Nephron progenitor cell (in vitro differentiated cells): ENCODE results near the gene OOEP.
"Not testable (repeated sequence)": the region's sequence is repeated elsewhere in the genome, so short reads cannot be mapped to it uniquely, and the experiment has no call there.

Experiments
- DNase-seq: peaks from one replicate; pipeline ENCODE4 v3.0.0; 2021
- H3K27ac Mint-ChIP-seq: 2 replicates; pipeline ENCODE4 v1.8.0; 2021; ENCODE audit warnings: mild to moderate bottlenecking, moderate library complexity, mixed read lengths
- H3K27me3 Mint-ChIP-seq: 2 replicates; pipeline ENCODE4 v1.8.0; 2021; ENCODE audit warnings: mild to moderate bottlenecking, low read depth, mixed read lengths; ENCODE audit not compliant: poor library complexity
- H3K36me3 Mint-ChIP-seq: 2 replicates; pipeline ENCODE4 v1.8.0; 2021; ENCODE audit warnings: low read depth, mixed read lengths
- H3K4me1 Mint-ChIP-seq: 2 replicates; pipeline ENCODE4 v1.8.0; 2021; ENCODE audit warnings: mixed read lengths
- H3K4me3 Mint-ChIP-seq: 2 replicates; pipeline ENCODE4 v1.8.0; 2021; ENCODE audit warnings: mild to moderate bottlenecking, moderate library complexity, mixed read lengths
- H3K9me3 Mint-ChIP-seq: 2 replicates; pipeline ENCODE4 v1.8.0; 2021; ENCODE audit warnings: mild to moderate bottlenecking, moderate library complexity, mixed read lengths
- CTCF ChIP-seq: fragments of 200-600 bp; sonication (generic); IDR thresholded peaks from 2 replicates; pipeline ENCODE4 v1.5.0; 2021; ENCODE audit warnings: antibody characterized with exemption

The OOEP gene

GRCh38 chr6:73388433-73388799 lies 18.7 kb upstream of the OOEP start:
- Mint-ChIP-seq H3K27me3 (peaks cover 18% of the 10 kb centered on the region), H3K4me3 (peak overlapping the region; percentile 83), H3K9me3 (peaks cover 2% of the 10 kb centered on the region), H3K36me3 (no peaks in the 10 kb centered on the region), H3K27ac (no peak overlapping the region), H3K4me1 (no peaks in the 10 kb centered on the region)
- no peak for DNase-seq
- no peak for TF ChIP-seq CTCF

- no peaks in the 10 kb centered on the region for H3K4me1 Mint-ChIP-seq
- no peaks in the 10 kb centered on the region for H3K36me3 Mint-ChIP-seq
- no peak for TF ChIP-seq CTCF
- no peak overlapping the region for H3K27ac Mint-ChIP-seq
- no peak overlapping the region for H3K4me3 Mint-ChIP-seq
- H3K9me3 Mint-ChIP-seq: no peaks in the 10 kb centered on the region
- H3K27me3 Mint-ChIP-seq: peaks cover 7% of the 10 kb centered on the region
- DNase-seq: no peak
These were observed 12.9 kb upstream of the OOEP start for GRCh38 chr6:73382462-73383113.

DNA sequence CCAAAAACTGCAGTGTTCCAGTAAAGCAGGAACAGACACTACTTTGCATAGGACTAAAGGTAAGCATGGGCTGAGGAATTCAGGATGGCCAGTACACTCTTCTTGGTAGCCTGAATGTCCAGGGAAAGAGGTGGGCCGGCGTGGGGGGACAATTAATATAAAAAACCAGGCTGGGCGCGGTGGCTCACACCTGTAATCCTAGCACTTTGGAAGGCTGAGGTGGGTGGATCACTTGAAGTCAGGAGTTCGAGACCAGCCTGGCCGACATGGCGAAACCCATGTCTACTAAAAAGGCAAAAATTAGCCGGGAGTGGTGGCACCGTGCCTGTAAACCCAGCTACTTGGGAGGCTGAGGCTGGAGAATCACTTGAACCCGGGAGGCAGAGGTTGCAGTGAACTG lies 11.8 kb upstream of the OOEP start:
- not testable (repeated sequence) for H3K9me3 Mint-ChIP-seq, H3K4me1 Mint-ChIP-seq

GRCh38 chr6:73377225-73377624 lies 7.5 kb upstream of the OOEP start:
- TF ChIP-seq CTCF: no peak
- Mint-ChIP-seq H3K36me3 (no peaks in the 10 kb centered on the region), H3K4me3 (no peak overlapping the region), H3K4me1 (peaks cover 8% of the 10 kb centered on the region), H3K27me3 (peaks cover 4% of the 10 kb centered on the region), H3K27ac (no peak overlapping the region), H3K9me3 (peaks cover 9% of the 10 kb centered on the region)
- DNase-seq: no peak

More for the DNA sequence above, 11.8 kb upstream of the OOEP start:
- DNase-seq, H3K27me3 Mint-ChIP-seq, H3K27ac Mint-ChIP-seq, H3K4me3 Mint-ChIP-seq, H3K36me3 Mint-ChIP-seq: not testable (repeated sequence)

DNA sequence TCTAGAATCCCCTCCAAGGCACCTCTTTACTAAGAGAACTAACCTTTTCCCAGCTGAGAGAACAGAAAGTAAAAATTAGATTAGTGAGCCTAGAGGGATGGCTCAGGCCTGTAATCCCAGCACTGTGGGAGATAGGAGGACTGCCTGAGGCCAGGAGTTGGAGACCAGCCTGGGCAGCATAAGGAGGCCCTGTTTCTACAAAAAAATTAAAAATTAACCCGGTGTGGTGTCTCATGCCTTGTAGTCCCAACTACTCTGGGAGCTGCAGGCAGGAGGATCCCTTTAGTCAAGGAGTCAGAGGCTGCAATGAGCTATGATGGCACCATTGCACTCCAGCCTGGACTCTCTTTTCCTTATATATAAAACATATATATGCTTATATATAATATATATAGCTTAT lies 5.5 kb upstream of the OOEP start:
- TF ChIP-seq CTCF: no peak
- Mint-ChIP-seq H3K4me3 (no peak overlapping the region), H3K36me3 (no peaks in the 10 kb centered on the region), H3K4me1 (peaks cover 8% of the 10 kb centered on the region), H3K27ac (no peak overlapping the region), H3K9me3 (peaks cover 24% of the 10 kb centered on the region), H3K27me3 (peaks cover 4% of the 10 kb centered on the region)
- DNase-seq: no peak

- TF ChIP-seq CTCF: no peak
- Mint-ChIP-seq H3K4me3 (no peak overlapping the region), H3K36me3 (no peaks in the 10 kb centered on the region), H3K27me3 (peaks cover 7% of the 10 kb centered on the region), H3K27ac (no peak overlapping the region), H3K9me3 (peaks cover 27% of the 10 kb centered on the region), H3K4me1 (peaks cover 8% of the 10 kb centered on the region)
- DNase-seq: no peak
These were observed 2.8 kb upstream of the OOEP start for GRCh38 chr6:73372516-73372915.
